HG03520 (cell line): ENCODE results near the gene OXER1.

Experiments used
- ATAC-seq: cut with Tn5 transposase; IDR thresholded peaks from one replicate; pipeline ENCODE4 v1.9.1; 2021; ENCODE audit warnings: mild to moderate bottlenecking, moderate library complexity; ENCODE audit not compliant: unreplicated experiment

The OXER1 gene

DNA sequence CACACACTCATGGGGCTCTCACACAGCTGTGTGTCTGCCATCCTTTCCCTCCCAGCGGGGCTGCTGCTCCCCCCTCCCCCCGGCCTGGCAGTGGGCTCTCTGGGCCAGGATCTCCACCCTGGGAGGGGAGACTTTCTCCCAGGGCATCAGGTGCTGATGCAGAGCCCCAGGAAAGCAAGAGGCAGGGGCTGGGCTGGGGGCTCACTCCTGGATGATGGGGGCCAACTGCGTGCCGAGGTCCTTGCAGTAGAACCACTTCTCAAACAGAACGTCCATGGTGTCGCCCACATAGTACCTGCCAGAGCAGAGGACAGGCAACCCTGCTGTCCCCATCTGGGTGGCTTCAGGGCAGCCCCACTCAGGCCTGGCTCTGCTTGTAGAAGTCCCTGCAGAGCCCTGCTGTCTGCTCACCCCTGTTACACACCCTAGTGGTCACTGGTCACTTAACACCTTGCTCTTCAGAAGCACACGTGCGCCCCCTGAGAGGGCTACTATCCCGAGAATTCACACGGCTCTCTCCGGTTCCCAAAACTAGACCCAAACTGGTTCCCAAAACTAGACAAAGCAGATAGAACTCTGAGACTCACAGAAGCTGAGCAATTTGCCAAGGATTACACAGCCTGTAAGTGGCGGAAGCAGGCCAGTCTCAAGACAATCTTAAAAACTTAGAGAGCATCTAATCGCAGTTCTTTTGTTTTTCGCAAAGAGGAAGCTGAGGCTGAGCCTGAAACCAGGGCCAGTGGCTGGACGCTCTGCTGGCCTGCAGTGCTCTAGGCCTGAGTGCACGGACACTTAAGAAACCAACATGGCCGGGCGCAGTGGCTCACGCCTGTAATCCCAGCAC, 6.6 kb upstream of the OXER1 start:
- ATAC-seq, result no peak

DNA sequence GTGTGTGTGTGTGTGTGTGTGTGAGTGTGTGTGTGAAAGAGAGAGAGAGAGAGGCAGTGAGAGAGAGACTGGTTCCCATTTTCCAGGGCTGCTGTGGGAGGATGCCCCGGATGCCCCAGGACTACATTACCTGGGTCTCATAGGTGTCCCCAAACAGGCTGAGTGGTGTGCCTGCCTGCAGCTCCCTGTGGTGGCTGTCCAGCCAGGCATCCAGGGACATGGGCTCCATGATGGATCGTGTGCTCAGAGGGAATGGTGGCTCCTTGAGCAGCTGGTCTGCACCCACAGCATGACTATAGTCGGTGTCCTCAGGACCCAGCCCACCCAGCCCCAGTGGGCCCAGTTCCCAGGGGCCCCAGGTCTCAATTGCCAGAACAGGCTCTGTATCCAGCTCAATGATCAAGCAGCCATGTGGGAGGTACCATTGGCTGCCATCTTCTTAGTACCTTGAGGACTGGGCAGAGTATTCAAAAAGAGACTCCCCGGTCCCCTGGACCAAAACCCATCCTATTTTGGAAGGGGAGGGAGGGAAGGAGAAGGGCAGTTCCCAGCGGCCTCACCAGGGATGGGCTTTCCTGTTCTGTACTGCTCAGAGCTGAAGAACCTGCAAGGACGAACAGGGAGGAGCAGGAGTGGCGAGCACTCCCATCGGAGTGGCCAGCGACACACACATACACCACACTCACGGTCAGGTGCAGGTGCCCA, 5.8 kb upstream of the OXER1 start:
- ATAC-seq, result no peak

DNA sequence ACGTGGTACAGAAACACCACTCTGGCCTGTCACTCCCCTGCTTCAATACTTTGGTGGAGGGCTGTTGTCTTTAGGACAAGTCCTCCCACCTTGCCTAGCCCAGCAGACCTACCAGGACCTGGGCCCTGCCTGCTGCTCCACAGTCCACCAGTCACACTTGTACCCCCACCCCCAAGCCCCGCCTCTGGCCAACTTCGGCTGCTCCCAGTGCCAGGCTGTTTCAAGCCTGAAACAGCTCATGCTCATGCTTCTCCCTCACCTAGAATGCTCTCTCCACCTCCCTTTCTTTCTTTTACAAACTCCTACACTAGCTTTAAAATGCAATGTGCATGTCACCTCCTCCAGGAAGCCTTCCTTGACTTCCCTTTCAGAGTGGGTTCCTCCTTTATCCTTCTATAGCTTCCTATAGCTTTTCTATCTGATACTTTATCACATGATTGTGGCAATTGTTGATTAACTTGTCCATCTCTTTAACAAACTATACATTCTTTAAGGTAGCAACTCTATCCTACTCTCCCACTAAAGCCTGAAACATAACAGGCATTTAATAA, 4.8 kb upstream of the OXER1 start:
- ATAC-seq, result no peak

DNA sequence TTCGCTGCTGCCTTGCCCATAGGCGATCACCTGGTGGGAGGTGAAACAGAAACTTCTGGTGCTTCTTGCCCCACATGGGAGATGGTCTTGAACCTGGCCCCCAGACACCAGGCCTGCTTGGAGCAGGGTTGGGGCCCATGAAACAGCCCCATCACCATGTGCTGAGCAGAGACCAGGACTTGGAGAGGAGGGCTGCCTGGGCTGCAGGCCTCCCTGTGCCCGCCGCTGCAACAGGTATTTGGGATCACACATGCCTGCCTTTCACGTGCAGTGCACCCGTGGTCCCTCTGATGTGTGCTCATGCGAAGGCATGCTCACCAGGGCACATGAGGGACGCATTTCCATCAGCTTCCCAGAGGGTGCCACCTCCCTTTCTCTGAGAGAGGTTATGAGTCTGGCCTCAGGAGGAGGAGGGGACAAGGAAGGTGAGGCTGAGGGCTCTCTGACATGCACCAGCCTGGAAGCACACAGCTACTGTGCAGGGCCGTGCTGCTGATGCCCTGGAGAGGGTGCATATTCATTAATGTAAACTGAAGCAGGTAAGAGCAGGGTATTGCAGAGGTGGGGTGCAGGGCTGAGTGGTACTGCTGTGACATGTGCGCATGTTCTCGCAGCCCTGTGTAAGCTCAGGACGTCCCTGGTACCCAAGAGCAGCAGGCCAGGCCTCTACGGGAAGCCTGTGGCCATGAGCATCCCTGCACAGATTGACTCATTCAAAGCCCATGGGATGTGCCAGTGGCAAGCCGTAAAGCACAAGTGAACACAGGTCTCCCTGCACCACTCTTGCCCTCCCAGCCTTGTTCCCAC, 4.2 kb upstream of the OXER1 start:
- ATAC-seq, result no peak

DNA sequence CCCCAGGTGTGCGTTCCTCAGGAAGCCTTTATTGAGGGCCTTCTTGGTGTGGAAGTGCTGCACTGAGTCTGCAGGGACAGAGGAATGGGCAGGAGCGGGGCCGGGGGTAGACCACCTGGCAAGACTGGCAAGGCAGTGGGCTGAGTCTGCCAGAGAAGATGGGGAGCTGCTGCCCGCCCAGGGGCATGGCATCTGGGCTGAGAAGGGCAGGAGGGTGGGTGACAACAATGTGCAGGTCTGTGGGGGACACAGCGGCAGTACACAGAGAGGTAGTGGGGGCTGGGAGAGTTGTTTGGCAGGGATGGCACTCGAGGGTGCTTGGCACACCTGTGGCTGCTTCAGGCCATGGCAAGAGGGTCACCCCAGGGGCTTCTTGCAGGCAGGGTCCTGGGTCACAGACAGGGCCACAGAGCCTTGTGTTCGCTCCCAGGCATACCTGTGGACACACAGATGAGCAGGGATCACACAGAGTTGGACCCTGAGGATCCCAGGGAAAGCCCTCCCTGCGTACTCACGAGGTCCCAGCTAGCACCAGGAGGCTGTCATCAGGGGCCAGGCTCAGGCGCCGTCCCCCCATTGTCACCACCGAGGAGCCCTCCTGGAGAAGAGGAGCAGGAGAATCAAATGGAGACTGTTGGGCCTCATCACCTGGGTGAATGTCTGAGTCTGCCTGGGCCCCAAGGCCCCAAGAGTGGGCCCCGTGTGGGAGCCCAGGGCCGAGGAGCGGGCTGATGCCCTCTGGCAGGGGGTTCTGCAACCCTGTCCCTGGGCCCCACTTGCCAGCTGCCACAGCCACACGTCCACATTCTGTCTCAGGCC, 3.4 kb upstream of the OXER1 start:
- ATAC-seq, result no peak

DNA sequence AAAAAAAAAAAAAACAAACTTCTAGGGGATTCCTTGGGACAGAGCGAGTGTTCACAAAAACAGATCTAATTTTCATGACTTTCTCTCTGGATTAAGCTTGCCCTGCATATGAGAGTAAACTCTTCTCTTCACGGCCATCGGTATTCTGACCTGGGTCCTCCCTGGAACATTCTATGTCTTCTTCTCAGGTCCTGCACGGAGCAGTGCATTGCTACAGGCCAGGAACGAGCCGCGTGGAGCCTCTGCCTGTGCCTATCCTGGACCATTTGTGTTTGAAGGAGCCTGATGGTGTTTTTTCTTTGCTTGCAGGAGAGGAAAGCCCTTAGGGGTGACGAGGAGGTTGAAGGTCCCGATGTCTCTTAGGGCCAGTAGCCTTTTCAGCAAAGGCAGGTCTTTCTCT, 1.8 kb upstream of the OXER1 start:
- ATAC-seq, result no peak

DNA sequence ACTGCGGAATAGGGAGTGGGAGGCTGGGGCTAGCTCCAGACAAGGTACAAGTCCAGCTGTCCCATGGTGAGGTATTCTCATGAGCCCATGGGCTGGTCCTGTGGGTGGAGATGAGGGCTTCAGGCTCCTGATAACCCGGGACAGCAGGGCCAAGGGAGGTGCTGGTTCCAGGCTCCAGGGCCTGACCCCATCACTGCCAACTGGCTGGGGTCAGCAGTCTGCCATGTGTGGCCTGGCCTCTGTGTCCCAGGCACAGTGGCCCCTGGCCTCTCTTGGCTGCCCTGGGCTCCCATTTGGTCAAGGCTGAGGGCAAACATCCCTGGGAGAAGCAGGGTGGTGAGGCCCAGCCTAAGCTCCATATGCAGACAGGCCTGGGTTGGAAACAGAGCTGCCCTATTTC, 966 bp upstream of the OXER1 start:
- no peak for ATAC-seq

DNA sequence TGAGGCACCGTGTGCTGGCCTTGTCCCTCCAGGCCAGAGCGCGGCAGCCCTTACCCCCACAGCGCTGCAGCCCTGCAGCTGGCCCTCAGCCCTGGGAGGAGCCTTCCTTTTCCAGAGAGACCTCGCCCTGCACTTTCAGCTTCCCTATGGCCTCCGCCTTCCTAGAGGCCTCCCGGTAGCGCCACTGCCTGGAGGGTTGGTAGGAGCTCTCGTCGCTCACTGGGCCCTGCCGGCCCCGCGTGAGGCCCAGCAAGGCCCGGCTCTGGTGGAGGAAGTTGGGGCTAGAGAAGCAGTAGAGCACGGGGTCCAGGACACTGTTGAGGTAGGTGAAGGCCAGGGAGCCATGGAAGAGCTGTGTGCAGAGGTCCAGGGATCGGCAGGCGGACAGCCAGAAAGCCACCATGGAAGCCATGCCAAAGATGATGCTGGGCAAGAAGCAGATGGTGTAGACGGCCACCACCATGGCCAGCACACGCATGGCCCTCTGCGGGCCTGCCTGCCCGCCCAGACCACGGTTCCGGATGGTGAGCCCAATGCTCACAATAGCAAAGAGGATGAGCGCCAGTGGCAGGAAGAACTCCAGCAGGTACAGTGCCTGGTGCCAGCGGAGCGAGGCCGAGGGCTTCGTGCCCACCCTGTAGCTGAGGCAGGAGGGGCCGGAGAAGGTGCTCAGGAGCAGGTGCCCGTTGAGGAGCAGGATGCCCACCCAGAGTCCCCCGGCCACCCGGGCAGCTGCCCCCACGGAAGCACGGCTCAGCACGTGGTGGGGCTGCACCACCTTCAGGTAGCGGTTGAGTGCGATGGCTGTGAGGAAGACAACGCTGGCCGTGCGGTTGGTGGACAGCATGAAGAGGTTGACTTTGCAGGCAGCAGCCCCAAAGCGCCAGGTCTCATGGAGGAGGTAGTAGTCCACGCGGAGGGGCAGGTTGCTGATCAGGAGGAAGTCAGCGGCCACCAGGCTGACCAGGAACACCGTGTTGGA, 821 bp downstream of the OXER1 start:
- ATAC-seq, result no peak

DNA sequence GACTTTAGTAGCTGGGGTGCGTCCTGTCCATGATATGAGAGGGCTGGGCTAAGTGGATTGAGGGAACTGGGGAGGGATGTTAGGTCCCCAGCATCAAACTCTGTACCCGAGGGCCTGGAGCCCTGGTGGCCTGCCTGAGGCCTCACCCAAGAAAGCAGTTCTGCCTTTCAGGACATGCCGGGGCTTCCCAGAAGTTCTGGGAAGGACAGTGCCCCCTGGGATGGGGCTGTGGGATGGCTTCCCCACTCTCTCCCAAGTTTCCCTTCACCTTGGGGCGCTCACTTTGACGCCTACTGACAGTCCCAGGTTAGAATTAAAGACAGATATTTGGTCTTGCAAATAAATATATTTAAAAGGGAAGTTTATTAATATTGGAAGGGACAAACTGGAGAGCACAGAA, 1.8 kb downstream of the OXER1 start:
- ATAC-seq, result no peak

DNA sequence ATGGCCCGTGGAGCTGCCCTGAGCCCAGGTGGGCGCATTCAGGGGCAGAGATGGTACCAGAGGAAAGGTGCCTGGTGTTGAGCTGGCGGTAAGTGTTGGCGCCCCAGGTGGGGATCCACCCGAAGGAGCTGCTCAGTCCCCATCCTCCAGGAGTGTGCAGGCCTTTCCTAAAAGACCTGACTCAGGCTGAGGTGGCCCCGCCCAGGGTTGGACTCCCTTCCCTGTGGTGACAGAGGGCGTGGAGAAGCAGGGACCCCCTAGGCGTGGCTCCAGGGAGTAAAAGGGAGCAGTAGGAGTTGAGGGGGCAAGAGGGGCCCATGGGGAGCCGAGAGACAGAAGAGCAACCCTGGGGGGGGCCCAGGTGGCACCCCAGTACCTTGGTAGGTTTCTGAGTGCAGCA, 2.4 kb downstream of the OXER1 start:
- no peak for ATAC-seq

DNA sequence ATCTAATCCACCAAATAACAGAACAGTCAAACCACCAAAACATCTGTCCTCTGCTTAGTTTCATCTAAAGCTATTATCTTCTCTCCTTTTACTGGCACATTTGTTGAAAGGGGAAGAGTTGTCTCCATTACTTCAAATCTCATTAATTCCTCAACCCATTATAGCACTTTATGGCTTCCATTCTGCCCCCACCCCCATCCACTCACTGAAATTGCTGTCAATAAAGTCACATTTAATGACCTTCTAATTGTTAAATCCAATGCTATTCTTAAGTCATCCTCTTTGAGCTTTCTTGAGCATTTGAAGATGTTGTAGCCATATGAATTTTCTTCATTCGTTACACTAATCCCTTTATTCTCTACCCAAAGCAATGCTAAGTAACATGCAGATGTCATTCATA, 5.2 kb downstream of the OXER1 start:
- no peak for ATAC-seq

DNA sequence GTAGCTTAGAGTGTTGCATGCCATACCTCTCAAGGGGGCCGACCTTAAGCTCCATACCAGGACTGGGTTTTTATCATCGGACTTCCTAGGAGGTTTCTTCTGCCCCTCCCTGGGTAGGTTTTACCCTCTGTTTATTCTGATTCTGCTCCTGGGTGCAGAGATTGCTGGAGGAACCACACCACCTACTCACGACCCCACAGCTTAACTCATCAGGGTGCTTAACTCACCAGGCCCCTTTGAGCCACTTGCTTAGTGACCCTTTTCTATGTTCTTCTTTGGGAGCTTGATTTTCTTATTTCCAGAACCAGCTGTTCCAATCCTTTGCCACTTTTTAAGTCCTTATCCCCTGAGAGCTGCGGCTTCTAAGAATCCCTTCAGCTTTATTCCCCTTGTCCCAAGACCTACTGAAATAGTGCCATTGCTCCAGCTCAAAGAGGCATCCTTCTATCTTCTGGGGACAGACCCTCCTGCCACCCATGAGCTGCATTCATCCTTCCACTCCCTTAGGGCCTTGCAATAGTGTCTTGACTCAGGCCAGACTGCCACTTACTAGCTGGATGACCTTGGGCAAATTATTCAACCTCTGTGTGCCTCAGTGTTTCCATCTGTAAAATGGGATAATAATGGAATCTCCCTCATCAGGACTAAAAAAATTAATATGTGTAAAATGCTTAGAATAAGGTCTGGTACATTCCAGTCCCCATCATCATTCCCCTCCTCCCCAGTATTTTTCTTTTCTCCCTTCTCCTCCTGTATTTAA, 5.8 kb downstream of the OXER1 start:
- ATAC-seq, result no peak

DNA sequence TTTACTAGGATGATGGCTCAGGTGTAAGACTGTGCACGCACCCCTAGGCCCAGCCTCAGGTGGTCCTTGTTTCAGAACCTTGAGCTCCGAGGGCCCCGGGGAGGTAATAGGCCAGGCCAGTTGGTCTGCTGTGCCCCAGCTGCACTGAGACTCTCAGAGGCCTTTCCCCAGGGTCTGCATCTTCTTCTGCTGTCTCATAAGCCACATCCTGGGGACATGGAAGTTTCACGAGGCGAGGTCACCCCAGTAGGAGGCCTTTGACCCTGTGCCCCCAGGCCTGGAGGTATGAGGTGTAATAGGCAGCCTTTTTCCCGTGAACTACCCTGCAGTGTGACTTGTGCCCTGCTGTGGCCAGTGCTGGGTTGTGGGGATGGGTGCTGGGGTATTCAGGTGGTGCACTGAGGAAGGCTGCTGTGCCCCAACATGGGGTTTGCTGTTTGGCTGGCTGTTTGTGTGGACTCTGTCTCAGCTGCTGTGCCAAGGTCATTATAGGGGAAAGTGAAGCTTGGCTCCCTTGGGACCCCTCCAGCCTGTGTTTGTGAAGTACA, 6.9 kb downstream of the OXER1 start:
- ATAC-seq, result no peak

DNA sequence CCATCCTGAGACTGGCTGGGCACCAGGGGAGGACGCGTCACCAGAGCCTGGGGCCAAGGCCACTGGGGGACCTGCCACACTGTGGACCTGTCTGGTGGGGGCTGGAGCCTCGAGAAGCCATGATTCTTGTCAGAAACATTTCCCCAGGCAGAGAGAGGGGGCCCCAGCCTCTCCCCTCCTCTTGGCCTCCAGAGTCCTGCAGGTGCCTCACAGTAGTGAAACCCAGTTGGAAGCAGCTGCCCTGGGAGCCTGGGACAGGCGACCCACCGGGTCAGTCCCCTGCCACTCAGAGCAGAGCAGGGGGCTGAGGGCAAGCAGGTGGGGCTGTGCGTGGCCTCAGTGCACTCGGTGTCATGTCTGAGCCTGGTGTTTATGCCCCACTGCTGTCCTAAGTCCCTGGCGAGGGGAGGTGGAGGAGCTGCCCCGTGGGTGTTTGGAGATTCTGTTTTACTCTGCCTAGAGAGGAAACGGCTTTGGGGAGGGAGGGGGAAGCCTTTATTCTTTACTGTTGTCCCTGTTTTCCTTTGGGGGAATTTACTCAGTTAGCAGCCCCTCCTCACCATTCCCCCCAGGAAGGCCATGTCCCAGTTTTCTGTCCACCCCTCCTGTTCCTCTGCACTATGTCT, 7.7 kb downstream of the OXER1 start:
- no peak for ATAC-seq

DNA sequence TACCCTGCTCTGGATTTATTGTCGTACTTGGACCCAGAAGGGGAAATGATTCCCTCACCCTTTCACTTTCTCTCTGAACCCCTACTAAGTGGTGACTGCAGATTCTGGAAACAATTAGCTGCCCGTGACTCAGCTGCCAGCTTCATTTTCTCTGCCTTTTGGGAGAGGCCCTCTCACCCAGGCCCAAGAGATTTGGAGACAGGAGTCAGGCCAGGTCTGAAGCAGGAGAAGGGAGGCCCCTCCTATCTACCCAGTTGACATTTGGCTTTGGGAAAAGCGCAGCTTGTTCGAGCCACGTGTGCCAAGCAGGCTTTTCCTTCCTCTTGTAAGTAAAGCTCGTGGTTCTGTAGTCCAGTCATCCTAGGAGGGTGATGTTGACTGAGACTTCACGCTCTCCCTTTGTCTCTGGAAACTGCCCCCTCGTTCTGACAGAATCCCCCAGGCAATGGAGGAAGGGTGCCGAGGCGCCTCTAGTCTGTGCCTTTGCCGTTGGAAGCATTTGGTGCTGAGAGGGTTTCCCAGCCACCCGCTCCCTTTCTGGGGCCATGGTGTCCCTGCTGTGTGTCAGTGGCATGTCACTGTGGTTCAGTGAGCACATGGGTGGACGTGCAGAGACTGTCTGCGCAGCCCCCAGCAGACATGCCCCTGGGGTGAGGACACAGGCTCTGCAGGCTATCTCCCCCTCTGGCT, 8.6 kb downstream of the OXER1 start:
- ATAC-seq, result no peak

DNA sequence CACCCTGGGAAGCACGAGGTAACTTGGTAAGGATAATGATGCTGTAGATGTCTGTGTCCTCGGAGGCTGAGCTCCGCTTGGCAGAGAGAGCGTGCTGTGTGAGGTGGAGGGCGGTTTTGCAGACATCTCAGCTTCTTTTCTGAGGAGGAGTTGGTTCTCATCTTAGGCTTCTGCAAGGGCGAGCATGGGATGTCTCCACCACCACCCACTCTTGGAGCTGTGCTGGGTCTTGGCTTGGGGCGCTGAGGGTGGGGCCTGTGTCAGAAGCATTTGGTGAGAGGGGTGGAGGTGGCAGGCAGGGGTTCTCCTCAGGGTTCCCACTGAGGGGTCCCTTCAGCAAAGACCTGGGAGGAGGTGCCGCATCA, 9.2 kb downstream of the OXER1 start:
- ATAC-seq, result no peak

DNA sequence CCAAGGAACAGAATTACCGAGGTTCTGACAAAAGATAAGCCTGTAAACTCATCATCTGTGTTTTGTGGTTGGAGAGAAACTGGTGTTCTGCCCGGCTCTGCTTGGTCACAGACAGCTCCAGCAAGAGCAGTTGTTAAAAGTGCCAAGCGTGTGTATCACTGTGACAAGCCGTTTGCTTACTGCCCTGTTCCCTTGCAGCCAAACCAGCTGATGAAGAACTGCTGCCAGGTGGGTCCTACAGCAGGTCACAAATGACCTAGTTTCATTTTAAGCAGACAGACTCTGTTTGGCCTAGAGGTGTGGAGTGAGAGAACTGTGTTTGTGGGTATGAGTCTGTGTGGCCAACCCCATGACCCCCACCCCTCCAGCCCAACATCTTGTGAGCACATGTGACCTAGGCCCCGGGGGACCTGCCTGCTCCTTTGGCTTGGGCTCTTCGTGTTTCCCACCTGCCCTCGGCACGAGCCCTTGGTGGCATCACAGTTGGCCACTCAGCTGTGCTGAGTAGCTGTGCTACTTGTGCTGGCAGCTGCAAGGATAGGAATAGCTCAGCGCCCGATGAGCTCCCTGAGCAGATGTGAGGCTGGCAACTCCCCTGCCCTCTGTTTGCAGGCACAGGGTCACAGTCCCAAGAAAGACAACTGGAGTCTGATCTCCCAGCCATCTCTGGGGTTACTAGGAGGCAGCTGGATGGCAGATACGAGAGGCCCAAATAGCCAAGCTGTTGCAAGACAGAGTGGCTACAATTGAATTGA, 9.7 kb downstream of the OXER1 start:
- peak; percentile 70 for ATAC-seq
